GM08714 (cell line): Measurements from ENCODE around the gene MYADML2.

ENCODE experiments used
- H3K4me3 ChIP-seq: fragments of 200-500 bp; sonication (Bioruptor generic); 2 replicates; pipeline ENCODE4 v1.5.1; 2014; ENCODE audit warnings: mild to moderate bottlenecking, low read length, inconsistent platforms
- ZNF274 ChIP-seq: IDR thresholded peaks from 2 replicates; pipeline ENCODE4 v1.6.1; 2012; ENCODE audit warnings: mild to moderate bottlenecking, low read depth, low read length

Gene MYADML2

DNA sequence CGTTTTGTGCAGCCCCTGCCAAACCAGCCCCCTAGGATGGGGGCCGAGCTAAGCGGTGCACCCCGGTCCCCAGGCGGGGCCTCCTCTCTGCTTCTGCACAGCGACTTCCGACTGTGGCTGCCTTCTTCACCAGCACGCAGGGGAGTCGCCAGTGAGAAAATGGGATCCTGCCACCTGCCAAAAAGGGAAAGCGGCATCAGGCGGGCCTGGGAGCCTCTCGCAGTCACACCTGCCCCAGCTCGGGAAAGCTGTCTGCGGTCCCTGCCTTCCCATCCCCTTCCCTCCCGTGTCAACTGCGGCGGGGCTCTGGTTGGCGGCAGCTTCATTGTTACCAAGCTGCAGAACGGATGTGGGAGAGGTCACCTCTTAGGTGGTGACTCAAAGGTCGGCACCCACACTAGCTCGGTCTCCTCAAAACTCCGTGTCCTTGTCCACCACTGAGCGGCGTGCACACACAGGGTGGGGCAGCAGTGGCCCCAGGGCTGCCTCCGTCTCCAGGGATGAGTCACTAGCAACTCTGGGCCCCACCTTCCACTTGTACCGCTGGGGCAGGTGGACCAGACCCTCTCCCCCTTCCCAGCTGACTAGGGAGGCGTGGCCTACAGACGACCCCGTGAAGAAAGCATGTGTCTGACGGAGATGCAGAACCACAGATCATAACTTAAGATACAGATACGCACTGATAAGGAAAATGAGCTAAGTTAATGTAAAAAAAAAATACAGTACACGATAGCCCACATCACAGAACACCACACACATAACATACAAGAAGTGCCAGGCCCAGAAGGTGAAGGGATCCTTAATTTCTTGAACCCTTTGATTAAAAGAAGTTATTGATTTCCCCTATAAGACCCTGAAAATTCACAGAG is 34.4 kb downstream of the MYADML2 start:
- no peak for TF ChIP-seq ZNF274

DNA sequence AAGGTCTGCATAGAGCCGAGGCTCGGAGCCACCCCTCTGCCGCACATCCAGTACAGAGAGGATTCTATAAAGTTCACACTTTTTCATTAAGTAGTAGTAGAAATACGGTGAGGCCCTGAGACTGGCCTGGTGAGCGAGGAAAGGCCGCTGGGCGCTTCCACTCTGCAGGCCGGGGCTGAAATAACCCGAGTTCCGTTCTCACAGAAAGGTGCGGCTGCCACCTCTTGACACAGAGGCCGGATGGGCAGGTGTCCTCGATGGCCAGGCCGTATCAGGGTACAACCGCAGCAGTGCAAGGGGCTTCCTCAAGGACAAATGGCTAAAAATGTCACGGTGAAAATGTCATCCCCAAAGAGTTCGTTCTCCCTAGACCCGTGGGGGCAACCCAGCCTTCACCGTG is 35.1 kb downstream of the MYADML2 start:
- no peak overlapping the region for H3K4me3 ChIP-seq

More for the DNA sequence above, 34.4 kb downstream of the MYADML2 start:
- no peak overlapping the region for H3K4me3 ChIP-seq

DNA sequence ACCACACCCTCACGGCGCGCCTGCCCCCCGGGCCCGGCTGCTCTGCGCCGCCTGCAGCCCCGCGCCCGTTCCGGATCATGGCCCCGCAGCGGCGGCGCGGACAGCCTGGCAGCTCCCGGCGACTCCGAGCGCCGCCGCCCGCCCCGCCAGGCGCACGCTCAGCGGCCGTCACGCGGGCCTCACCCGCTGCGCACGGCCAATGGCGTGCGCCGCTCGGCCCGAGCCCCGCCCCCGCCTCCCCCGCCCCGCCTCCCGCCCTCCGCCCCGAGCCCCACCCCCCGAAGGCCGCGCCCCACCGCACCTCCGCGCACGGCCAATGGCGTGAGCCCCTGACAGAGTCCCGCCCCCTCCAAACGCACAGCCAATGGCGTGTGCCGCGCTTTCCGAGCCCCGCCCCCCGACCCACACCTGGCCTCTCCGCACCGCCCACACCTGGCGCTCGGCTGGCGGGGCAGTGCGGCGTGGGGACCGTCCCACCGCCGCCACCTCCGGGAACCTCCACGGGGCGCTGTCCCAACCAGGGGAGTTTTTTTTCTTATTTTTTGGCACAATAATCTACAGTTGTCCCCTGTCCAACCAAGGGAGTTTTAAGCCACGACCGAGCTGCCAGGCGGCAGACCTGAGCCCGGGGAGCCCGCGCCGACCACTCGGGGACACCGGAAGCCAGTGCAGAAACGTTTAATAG is 35.6 kb downstream of the MYADML2 start, which contains the start of gene PCYT2:
TSS of gene PCYT2 (minus strand) at position 123 of the 685 bp plus-strand sequence. CDS start at position 79, 44 bp downstream.
- no peak for TF ChIP-seq ZNF274
- H3K4me3 ChIP-seq, result peak within 1 kb of the TSS; percentile 93

More for the DNA sequence above, 35.1 kb downstream of the MYADML2 start:
- no peak for TF ChIP-seq ZNF274

DNA sequence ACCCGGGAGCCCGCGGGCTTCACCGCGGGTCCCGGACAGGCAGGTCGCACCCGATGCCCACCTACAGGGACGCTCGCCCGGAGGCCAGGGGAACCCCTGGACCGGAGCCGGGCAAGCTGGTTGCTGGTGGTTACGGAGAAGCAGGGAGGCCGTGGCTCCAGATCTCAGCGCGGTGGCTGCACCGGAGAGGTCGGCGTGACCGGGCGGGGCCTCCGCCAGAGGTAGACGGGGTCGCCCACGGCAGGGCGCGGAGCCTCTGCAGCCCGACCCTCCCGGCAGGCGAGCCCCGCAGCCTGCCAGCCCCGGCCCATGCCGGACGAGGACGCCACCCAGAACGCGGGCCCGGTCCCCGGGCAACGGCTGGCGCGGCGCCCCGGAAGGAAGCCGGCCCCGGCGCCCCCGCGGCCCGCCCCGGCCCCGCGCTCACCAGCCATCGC is 36.2 kb downstream of the MYADML2 start:
- no peak for TF ChIP-seq ZNF274
- peak overlapping the region; percentile 93 for H3K4me3 ChIP-seq

DNA sequence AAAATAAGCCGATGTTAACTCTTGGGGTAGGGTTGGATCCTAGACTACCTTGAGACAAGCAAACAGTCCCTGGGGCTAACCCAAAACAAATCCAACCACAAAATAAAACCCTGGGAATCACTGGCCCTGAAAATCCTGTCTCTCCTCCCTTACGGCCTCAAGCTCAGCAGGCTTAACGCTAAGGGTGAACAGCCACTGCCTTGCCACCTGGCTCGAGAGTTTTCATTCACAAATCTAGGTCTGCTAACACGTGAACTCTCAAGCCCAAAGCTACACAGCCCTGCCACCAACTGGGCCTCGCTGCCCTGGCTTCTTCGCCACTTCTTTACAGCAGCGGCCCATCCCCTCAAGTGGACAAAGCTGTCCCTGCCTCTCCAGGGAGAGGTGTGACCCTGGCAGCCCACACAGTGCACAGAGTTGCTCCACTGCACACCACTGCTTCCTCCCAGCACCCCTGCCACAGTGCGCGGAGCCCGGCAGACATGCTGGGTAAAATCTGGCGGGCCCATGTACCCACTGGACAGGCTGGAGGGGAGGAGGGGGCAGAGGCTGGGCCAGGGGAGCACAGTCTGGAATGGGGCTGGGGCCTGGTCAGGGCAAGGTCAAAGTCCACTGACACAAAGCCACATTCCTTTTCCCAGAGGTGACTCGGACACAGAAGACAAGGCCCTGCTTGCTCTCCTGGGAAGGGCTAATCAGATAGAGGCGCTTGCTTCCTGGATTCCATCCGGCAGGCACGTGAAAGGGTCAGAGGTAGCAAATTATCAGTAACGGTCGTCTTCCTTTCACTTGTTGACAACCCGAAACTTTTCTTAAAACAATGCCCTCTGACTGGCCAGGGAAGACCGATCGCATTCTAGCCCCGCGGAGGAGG is 36.8 kb downstream of the MYADML2 start:
- TF ChIP-seq ZNF274, result no peak
- peak overlapping the region; percentile 93 for H3K4me3 ChIP-seq

DNA sequence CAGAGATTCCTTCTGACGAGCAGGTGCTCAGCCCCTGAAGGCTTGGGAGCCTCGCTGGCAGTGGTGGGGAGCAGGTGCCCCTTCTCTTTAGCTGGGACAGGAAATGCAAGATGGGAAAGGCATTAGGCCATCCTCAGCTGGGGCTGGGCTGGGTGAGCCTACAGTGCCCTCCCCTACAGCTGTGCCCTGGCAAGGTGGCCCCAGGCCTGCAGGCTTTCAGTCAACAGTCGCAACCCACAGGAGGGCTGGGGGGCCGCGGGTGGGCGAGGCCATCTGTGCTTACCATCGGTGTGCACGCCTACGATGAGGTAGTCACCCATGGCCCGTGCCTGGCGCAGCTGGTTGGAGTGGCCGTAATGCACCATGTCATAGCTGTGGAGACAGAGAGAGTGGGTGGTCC is 37.8 kb downstream of the MYADML2 start:
- no peak overlapping the region for H3K4me3 ChIP-seq
- no peak for TF ChIP-seq ZNF274

DNA sequence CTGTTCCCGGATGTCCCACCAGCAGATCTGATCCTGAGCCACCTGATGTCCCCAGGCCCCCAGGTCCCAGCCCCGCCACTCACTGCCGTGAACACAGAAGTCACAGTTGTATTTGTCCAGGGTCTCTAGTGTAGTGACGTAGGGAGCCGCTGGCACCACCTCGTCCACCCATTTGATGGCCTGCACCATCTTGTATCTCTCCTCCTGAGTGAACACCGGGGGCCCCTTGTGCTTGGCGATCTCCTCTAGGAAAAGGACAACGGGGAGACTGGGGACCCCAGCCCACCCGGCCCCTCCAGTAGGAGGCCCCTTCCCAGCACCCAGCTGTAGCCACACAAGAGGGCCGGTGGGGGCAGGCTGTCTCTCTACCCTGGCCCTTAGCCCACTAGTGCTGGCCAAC is 38.2 kb downstream of the MYADML2 start:
- TF ChIP-seq ZNF274, result no peak
- no peak overlapping the region for H3K4me3 ChIP-seq

DNA sequence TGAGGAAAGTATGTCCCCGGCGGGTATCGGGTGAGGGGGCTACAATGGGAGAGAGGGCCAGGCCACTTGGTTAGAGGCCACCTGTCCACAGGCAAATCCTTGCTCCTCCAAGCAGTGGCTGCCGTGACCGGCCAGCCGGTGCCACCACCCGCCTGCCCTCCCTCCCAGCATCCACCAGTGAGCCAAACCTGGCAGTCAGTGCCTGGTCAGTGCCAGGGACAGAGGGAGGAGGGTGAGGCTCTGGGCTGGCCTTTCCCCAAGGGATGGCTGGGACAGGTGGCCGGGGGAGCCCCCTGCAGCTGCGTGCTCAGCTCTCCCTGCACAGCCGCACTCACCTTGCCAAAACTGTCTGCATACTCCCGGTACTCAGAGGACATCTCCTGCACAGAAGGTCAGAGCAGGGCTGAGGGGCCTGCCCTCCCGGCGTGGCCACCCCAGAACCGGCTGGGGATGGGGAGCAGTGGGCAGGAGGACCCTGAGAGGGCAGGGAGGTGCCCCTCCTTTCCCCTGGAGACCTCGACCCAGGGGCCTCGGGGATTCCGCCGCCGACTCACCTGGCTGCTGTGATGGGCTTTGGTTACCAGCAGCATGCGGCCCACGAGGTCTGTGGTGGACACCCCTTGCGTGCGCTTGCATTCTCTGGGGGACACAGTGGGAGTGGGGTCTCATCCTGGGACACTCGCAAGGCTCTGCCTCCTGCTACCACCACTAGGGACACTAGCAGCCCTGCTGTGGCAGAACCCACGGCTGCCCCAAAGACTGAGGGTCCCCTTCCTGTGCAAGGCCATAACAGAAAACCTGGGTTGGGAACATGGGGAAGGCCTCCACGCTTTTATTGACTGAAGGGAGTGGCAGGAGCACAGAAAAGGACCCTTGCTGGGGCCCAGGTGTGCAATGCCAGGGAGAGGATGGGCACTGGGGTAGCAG is 39.6 kb downstream of the MYADML2 start:
- H3K4me3 ChIP-seq, result no peak overlapping the region

DNA sequence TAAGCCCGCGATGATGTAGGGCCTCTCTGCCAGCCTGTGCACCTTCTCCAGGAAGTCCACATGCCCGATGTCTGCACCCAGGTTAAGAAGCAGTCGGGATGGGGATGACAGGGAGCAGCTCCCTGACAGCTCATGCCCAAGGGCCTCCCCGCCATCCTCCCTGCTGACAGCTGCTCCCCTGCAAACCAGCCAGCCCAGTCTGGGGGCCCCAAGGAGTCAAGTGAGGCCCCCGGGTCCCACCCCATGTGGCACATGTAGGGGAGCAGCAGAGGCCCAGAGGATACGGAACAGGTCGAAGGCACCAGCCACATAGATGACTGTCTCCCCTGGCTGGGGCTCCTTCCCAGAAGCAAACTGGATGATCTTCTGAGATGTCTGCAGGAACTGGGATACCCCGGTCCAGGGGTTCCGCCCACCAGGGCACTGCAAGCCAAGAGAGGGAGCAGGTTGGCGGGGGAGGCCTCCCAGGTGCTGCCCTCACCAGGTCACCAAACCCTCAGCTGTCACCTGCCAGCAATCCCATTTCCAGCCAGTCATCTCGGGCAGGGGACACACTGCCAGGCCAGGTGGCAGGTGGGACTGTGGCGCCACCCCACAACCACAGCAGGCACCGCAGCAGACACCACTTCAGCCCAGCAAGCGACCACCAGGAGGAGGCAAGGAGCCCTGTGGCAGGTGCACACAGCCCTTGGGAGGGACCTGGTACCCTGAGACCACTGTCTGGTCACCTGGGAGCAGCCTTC is 40.4 kb downstream of the MYADML2 start:
- H3K4me3 ChIP-seq, result no peak overlapping the region
- no peak for TF ChIP-seq ZNF274

More for the DNA sequence above, 39.6 kb downstream of the MYADML2 start:
- no peak for TF ChIP-seq ZNF274

DNA sequence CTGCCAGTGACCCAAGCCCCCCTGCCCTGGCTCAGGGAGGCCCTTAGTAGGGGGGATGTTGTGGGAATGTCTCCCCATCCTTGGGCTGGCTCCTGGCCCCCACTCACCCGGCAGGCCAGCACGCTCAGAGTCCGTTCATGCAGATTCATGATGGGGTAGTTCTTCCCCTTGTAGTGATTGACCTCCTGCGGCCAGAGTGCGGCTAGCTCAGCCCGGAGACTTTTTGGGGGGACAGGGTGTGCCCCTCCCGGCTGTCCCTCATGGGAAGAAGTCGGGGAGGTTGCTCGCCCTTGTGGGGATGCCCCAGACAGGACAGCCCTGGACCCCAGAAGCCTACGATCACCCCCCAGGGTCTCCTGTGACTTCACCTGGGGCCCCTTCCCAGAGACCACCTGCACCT is 41.0 kb downstream of the MYADML2 start:
- H3K4me3 ChIP-seq, result no peak overlapping the region
- no peak for TF ChIP-seq ZNF274

DNA sequence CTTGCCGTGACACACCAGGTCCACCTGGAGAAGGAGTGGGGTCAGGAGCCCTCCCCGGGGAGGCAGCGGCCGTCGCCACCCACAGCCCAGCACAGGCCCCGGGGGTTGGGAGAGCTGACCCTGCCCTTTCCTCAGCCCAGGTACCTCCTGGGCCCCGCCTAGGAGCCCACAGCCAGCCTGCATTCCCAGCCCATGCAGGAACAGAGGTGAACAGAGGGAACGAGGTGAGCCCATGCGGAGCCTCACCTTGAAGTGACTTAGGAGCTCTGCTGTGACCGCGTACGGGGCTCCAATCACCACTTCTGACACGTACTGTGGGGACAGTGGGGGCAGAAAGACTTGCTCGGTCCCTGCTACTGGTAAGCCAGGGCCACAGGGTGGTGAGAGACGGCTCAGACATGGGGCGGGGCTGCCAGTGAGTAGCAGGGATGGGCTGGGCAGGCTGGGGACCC is 41.6 kb downstream of the MYADML2 start:
- TF ChIP-seq ZNF274, result no peak
- no peak overlapping the region for H3K4me3 ChIP-seq
